Upper lobe of left lung (tissue), 4 donors: Measurements from ENCODE around the gene CLRN3.

Experiments used
- EP300 ChIP-seq, 4 donors: sonication (generic); formaldehyde crosslinking; IDR thresholded peaks; one replicate each; pipeline ENCODE4 v1.5.1; 2017; ENCODE audit warnings: antibody characterized with exemption in 4 of 4, control low read depth in 2 of 4
- POLR2AphosphoS5 ChIP-seq, 2 donors: sonication (generic); formaldehyde crosslinking; IDR thresholded peaks; one replicate each; pipeline ENCODE4 v1.5.1; 2017; ENCODE audit warnings: antibody characterized with exemption in 2 of 2
- TF ChIP-seq, protein P1 (sequence below), 6 experiments: fragments of 450-650 bp in 4 of 6; fragments of 200-600 bp in 2 of 6; sonication (generic) in 2 of 6; IDR thresholded peaks; one replicate each; pipeline ENCODE4 v1.5.1; 2016 to 2019; ENCODE audit warnings: antibody characterized with exemption in 6 of 6

GRCh38 chr10:127939786-127940330 lies 47.1 kb upstream of the CLRN3 start:
- TF ChIP-seq, protein P1, sequence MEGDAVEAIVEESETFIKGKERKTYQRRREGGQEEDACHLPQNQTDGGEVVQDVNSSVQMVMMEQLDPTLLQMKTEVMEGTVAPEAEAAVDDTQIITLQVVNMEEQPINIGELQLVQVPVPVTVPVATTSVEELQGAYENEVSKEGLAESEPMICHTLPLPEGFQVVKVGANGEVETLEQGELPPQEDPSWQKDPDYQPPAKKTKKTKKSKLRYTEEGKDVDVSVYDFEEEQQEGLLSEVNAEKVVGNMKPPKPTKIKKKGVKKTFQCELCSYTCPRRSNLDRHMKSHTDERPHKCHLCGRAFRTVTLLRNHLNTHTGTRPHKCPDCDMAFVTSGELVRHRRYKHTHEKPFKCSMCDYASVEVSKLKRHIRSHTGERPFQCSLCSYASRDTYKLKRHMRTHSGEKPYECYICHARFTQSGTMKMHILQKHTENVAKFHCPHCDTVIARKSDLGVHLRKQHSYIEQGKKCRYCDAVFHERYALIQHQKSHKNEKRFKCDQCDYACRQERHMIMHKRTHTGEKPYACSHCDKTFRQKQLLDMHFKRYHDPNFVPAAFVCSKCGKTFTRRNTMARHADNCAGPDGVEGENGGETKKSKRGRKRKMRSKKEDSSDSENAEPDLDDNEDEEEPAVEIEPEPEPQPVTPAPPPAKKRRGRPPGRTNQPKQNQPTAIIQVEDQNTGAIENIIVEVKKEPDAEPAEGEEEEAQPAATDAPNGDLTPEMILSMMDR (IDR thresholded peaks at IDR 0.05), result no peak
- TF ChIP-seq POLR2AphosphoS5 (IDR thresholded peaks at IDR 0.05), result no peak
- TF ChIP-seq EP300 (IDR thresholded peaks at IDR 0.05), result no peak
